OCI-M1 (cell line): ENCODE results near the gene DPP10.
"Not testable (repeated sequence)": the region's sequence is repeated elsewhere in the genome, so short reads cannot be mapped to it uniquely, and the experiment has no call there.

ENCODE experiments used
- DNase-seq: peaks from one replicate; lab custom pipeline; 2025; lab: John Stamatoyannopoulos, UW

Gene DPP10

GRCh38 chr2:114515882-114516281, 73.4 kb downstream of the DPP10 start:
- no peak for DNase-seq

- DNase-seq, result no peak
Observed at GRCh38 chr2:114517580-114517979, 75.1 kb downstream of the DPP10 start.

DNA sequence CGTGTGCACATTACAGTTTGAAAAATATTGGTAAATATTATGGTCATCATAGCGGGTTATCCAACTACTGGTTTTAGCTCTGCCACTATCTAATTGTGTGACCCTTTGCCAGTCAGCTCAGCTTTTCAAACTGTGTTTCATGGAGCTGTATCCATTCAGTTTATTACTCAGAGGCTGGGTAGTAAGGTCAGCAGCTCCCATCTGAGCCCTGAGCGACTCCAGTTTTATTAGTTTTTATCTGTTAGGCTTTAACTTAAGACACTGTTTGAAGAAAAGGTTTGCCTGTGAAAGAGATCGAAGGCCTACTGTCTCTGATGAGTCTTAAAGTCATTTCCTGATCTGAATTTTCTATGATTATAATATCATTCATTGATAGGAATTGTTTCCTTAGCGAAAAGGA, 76.3 kb downstream of the DPP10 start:
- no peak for DNase-seq

DNA sequence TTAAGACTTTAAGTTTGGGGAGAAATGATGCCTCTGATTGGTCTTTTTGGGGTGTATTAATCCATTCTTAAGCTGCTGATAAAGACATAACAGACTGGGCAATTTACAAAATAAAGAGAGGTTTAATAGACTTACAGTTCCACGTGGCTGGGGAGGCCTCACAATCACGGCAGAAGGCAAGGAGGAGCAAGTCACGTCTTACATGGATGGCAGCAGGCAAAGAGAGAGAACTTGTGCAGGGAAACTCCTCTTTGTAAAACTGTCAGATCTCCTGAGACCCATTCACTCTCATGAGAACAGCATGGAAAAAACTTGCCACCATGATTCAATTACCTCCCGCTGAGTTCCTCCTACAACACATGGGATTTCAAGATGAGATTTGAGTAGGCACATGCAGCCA, 80.2 kb downstream of the DPP10 start:
- not testable (repeated sequence) for DNase-seq

- no peak for DNase-seq
Observed at GRCh38 chr2:114525955-114526354, 83.5 kb downstream of the DPP10 start.

DNA sequence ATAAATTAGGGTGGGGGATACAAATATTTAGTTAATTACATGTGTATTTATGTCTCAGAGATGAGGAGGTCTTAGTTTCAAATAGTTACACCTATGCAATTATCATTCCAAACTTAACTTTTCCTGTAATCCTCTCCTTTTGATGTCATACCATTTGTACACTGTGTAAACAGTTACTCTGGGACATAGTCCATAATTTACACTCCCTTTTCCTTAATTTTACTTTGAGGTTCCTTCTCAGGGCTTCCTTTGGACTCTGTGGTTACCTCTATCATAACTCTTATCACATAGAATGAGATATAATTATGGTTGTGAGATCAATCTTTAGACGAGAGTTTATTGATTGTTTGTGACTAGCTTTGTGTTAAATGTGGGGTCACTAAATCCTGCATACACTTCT, 84.4 kb downstream of the DPP10 start:
- DNase-seq, result no peak

DNA sequence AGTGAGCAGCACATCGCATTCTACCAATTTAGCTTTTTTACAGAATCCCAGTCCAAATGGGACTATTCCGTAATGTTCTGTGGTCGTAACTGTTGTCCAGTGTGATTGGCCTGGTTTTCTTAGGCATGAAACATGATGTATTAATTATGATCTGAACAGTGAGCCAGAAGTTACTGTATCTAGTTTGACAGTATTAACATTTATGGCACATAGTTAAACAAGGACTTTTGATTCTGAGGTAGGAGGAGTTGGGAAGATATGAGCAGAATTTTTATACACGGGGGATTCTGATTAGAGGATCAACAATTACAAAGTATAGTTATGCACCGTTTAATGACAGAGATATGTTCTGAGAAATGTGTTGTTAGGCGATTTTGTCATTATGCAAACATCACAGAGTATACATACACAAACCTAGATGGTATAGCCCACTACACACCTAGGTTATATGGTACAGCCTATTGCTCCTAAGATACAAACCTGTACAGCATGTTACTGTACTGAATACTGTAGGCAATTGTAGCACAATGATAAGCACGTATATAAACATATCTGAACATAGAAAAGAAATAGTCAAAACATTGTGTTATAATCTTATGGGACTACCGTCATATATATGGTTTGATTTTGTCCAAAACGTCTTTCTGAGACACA, 85.0 kb downstream of the DPP10 start:
- no peak for DNase-seq

GRCh38 chr2:114534116-114535084, 92.0 kb downstream of the DPP10 start:
- DNase-seq, result peak; percentile 30

DNA sequence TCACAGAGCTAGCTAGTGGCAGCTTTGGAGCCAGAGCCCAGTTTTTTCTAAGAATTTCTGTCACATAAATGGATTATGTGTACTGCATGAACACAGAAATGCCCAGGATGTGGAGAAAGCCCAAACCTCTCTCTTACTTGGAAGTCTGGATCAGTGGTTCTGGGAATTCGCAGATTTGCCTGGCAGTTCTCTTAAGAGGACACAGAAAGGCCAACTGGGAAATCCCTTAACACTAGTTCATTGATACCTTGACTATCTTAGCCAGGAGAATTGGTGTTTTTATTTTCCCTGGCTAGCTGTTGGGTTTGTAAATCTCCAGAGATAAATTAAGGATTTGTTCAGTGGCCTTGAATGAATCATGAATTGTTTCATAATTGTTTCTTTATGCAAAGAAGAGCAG, 95.3 kb downstream of the DPP10 start:
- DNase-seq, result no peak

DNA sequence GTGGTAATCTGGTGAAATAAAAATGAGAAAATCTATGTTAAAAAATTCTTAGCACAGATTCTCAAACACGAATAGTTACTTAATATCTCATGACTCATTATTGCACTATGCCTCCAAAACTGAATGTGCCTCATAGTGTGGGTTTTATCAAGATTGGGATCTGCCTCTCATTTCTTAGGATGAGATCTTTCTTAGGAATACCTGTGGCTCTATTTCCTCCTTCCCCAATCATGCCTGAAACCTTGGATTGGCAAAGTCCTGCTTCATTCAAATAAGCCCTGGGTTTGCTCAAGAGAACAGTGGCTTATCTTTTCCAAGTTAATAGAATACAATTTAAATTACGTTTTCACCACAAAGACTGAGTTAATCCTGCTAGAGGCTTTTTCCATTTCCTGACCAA, 100.3 kb downstream of the DPP10 start:
- DNase-seq, result no peak

- peak; percentile 88 for DNase-seq
Observed at GRCh38 chr2:114543236-114543766, 100.9 kb downstream of the DPP10 start.

DNA sequence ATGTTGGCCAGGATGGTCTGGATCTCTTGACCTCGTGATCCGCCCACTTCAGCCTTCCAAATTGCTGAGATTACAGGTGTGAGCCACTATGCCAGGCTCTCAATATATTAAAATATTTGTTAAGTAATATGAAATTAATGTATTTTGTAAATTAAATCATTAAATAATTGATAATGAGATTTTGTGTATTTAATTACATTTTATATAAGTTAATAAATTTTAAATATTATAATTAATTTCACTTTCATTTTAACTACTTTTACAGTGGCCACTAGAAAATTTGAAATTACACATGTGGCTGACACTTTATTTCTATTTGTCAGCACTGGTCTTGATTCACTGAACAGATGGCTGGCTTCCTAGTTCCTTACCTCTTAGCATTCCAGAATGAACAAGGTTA, 102.6 kb downstream of the DPP10 start:
- DNase-seq, result no peak

GRCh38 chr2:114546531-114546930, 104.1 kb downstream of the DPP10 start:
- DNase-seq, result no peak

GRCh38 chr2:114548151-114548550, 105.7 kb downstream of the DPP10 start:
- no peak for DNase-seq

- DNase-seq, result no peak
Observed at GRCh38 chr2:114550364-114550763, 107.9 kb downstream of the DPP10 start.

DNA sequence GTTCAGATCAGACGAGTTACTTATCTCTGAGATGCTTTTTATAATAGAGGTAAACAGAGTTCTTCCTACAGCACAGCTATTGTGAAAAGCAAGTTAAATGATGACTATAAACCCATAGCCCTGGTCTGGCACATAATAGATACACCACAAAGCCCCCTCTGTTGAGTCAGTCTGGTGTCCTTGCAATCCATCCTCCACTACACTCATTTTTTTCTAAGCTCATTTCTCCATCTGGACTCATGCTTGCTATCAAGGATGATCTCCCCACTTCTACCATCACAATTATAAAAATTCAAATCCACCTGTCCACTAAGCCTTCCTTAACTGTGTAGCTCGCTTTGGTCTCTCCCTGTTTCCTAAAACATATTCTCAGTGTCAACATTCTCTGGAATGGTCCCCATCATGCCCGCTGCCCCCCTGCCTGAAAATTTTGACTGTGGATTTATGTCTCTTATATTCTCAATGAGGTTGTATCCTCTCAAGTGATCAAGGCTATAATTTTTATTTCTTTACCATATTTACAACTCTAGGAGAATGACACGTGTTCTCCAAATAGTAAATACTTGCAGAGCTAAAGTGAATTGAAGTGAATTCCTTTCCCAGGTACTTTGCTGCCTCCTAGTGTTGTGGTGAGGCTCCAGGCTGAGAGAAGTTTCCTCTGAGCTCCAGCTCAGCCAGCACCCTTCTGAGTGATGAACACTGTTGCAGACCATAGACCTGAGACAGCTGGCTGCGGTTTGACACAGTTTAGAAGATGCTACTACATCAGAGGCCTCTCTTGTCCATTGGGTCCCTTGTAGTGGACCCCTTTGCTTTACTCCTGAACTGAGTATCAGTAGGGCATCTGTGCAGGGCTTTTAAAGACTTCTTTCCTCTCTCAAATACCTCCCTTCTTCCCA, 108.7 kb downstream of the DPP10 start:
- peak; percentile 80 for DNase-seq

DNA sequence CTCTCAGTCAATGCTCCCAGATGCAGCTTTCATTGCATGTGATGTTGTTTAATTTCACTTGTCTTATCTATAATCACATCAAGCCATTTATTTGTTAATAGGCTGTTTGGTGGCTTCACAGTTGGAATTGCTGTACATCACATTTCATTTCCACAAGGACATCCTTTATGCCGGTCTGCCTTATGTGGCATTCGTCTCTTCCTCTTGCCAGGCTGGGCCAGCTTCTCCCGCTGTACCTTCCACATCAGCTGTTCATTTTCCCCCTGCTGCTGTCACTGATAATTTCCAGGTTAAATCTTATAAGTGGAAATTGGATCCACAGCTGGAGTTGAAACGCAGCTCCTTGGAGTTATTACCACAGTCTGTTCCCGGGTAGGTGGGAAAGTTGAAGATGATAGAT, 110.6 kb downstream of the DPP10 start:
- no peak for DNase-seq

DNA sequence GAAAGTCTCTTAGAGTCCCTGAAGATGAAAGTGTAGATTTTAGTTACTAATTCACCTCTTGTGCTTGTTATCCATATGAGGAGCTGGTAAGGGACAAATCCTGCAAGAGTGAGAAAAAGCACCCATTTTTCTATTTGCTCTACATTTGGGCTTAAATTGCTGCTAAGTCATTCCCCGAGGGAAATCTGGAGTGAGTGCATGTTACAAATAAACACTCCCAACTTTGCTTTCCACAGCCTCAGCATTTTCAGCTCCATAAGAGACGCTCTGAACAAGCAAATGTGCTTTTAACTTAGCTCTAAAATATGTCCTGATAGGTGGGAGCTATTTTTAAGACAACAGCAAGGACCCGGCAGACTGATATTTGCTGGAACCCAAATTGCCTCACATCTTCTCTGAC, 126.7 kb downstream of the DPP10 start:
- no peak for DNase-seq

- no peak for DNase-seq
Observed at GRCh38 chr2:114577657-114578056, 135.2 kb downstream of the DPP10 start.

- no peak for DNase-seq
Observed at GRCh38 chr2:114579542-114579941, 137.1 kb downstream of the DPP10 start.

DNA sequence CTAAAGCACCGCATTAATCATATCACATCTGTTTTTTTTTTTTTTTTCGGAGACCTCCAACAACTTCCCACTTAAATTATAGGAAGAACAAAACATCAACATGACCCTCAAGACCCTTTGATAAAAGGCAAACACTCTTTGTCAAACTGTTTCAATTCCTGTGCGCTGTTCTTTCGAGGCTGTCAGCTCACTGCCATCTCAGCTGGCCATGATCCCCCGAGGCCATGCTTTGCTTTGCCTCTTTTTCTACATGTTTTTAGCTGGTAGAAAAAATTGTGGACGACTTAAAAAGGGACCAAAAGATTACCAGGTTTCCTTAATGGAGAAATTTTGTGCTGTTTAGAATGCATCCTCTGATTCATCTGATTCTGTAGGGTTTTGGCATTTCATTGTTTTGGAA, 138.2 kb downstream of the DPP10 start:
- DNase-seq, result no peak

DNA sequence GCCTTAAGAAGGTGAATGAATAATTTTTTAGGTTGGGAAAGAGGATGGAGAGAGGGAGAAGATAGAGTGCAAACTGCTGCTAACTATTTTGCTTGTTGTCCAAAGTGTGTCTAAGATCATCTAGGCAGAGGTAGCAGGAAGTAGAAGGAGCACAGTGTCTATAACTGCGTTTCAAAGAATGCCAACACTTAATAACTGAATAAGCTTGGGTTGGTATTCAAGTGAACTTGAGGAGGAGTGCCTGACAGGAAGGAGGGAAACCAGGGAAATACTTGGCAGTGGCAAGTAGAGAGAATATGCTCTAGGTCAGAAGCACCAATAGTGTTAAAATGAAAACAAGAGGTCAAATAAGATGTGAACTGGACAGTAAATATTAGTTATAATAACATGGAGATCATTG, 155.9 kb downstream of the DPP10 start:
- no peak for DNase-seq
